ENCODE measurements around the gene MAST4. TPM values are rescaled to one million over a fixed set of nuclear protein-coding genes. Genes with fewer than 3 reads are reported as not detected.

MAST4 gene
- total and polyA plus RNA-seq, 2 of the 13 experiments (the other 11 are each of a cell fraction or from before 2014, with no cell fraction given): 3.4 to 3.7 TPM

DNA sequence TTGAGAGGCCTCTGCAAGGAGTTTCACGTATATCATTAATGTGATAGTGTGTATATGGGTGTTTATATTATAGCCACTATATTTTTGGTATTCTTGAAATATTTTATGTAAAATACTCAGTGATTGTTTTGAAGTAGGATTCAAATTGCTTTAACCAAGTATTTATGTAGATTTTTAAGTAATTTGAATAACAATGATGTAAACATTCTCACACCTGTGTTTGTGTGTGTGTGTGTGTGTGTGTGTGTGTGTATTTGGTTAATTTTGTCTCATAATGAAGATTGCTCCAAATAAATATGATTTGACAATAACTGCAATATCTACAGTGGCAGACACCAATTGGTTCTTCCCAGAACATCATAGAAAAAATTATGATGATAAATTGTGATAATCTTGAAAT lies 307.0 kb downstream of the MAST4 start:
- in situ Hi-C loops (cut with HindIII; ENCODE audit: extremely low pct_ligation_motif_present, low pct_unique_long_range_greater_than_20kb): no loop called here
- Histone ChIP-seq H3K9me3 (ENCODE audit: low read length) (no peaks in the 10 kb centered on the region), H3K4me1 (ENCODE audit: insufficient read depth, low read length) (no peaks in the 10 kb centered on the region), H3K4me2 (ENCODE audit: low read depth, low read length) (no peak overlapping the region), H3K27ac (ENCODE audit: extremely low read length, insufficient read depth, low read length) (no peak overlapping the region), H3K4me3 (replicated peaks in 1 of 3; ENCODE audit: insufficient read depth in 1 of 3, low read depth in 2 of 3, low read length in 3 of 3) (no peak overlapping the region), H2AFZ (ENCODE audit: low read length) (no peak overlapping the region), H3K79me2 (ENCODE audit: insufficient read depth, low read length) (no peaks in the 10 kb centered on the region), H3K9ac (ENCODE audit: insufficient read depth, low read depth, low read length) (no peak overlapping the region), H4K20me1 (ENCODE audit: insufficient read depth, low read length) (no peaks in the 10 kb centered on the region), H3K27me3 (ENCODE audit: control insufficient read depth in 1 of 2, insufficient read depth in 2 of 2, low read length in 2 of 2) (peaks cover 0 to 7% of the 10 kb centered on the region in 2 experiments; a peak in 2 of 5 replicates), H3K36me3 (replicated peaks in 1 of 2; ENCODE audit: control insufficient read depth in 1 of 2, insufficient read depth in 2 of 2, low read length in 2 of 2) (no peaks in the 10 kb centered on the region)
- no peak for DNase-seq (ENCODE audit: low spot score)
- POLR2A ChIA-PET: no interaction called here
- BruUV-seq (replicated peaks): no TSS peak
- no peak for TF ChIP-seq NFRKB (IDR thresholded peaks at IDR 0.05)
- TF ChIP-seq ZNF780A (CRISPR knock-in tag; IDR thresholded peaks at IDR 0.05): no peak
- TF ChIP-seq, protein P1, sequence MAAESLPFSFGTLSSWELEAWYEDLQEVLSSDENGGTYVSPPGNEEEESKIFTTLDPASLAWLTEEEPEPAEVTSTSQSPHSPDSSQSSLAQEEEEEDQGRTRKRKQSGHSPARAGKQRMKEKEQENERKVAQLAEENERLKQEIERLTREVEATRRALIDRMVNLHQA (CRISPR knock-in tag; IDR thresholded peaks at IDR 0.05): no peak
- no peak for TF ChIP-seq FOXC1 (CRISPR knock-in tag; IDR thresholded peaks at IDR 0.05; ENCODE audit: borderline replicate concordance)
- TF ChIP-seq, protein P2, sequence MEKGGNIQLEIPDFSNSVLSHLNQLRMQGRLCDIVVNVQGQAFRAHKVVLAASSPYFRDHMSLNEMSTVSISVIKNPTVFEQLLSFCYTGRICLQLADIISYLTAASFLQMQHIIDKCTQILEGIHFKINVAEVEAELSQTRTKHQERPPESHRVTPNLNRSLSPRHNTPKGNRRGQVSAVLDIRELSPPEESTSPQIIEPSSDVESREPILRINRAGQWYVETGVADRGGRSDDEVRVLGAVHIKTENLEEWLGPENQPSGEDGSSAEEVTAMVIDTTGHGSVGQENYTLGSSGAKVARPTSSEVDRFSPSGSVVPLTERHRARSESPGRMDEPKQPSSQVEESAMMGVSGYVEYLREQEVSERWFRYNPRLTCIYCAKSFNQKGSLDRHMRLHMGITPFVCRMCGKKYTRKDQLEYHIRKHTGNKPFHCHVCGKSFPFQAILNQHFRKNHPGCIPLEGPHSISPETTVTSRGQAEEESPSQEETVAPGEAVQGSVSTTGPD (CRISPR knock-in tag; IDR thresholded peaks at IDR 0.05): no peak
- no peak for TF ChIP-seq RFX5 (IDR thresholded peaks at IDR 0.05; ENCODE audit: low read depth, low read length)
- TF ChIP-seq PHF20 (CRISPR knock-in tag; IDR thresholded peaks at IDR 0.05): no peak
- TF ChIP-seq, protein P3, sequence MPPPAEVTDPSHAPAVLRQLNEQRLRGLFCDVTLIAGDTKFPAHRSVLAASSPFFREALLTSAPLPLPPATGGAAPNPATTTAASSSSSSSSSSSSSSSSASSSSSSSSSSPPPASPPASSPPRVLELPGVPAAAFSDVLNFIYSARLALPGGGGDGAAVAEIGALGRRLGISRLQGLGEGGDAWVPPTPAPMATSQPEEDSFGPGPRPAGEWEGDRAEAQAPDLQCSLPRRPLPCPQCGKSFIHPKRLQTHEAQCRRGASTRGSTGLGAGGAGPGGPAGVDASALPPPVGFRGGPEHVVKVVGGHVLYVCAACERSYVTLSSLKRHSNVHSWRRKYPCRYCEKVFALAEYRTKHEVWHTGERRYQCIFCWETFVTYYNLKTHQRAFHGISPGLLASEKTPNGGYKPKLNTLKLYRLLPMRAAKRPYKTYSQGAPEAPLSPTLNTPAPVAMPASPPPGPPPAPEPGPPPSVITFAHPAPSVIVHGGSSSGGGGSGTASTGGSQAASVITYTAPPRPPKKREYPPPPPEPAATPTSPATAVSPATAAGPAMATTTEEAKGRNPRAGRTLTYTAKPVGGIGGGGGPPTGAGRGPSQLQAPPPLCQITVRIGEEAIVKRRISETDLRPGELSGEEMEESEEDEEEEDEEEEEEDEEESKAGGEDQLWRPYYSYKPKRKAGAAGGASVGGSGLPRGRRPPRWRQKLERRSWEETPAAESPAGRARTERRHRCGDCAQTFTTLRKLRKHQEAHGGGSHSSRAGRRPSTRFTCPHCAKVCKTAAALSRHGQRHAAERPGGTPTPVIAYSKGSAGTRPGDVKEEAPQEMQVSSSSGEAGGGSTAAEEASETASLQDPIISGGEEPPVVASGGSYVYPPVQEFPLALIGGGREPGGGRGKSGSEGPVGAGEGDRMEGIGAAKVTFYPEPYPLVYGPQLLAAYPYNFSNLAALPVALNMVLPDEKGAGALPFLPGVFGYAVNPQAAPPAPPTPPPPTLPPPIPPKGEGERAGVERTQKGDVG (CRISPR knock-in tag; IDR thresholded peaks at IDR 0.05; ENCODE audit: borderline replicate concordance): no peak
- no peak for TF ChIP-seq TRIM24 (CRISPR knock-in tag; IDR thresholded peaks at IDR 0.05)
- TF ChIP-seq RARG (CRISPR knock-in tag; IDR thresholded peaks at IDR 0.05; ENCODE audit: low read depth): no peak
- no peak for TF ChIP-seq BHLHE40 (IDR thresholded peaks at IDR 0.05; ENCODE audit: low read length)
- CTCF ChIA-PET (ENCODE audit: low intra/inter-chr PET ratio, low total read pairs): no interaction called here
- no peak for FAIRE-seq
- ATAC-seq: no peak
- 0% methylated on average over 1 of the region's 1 CpG for WGBS (ENCODE audit: low lambda C conversion rate)
- intact Hi-C loops (cut with micrococcal nuclease; ENCODE audit: unreplicated experiment): no loop called here

Data from HepG2 (cell line).